ENCODE data around the gene ADTRP. TPM values are rescaled to one million over a fixed set of nuclear protein-coding genes. Genes with fewer than 3 reads are reported as not detected.

Gene ADTRP
- total and polyA plus RNA-seq, 2 experiments from 2014 or later, result not detected

- no peaks in the 10 kb centered on the region for H3K4me1 ChIP-seq (ENCODE audit: low read depth)
- peaks cover 2% of the 10 kb centered on the region for H3K27me3 ChIP-seq
- no peaks in the 10 kb centered on the region for H3K36me3 ChIP-seq
- no peaks in the 10 kb centered on the region for H3K9me3 ChIP-seq (ENCODE audit: low read depth)
- H3K4me3 ChIP-seq, result no peak overlapping the region
- no peak overlapping the region for H3K27ac ChIP-seq
- no peak for TF ChIP-seq CTCF (IDR thresholded peaks at IDR 0.05; ENCODE audit: low read depth, low read length)
- no peak for DNase-seq (ENCODE audit: low read depth in 1 of 2, low spot score in 1 of 2)
Measured at GRCh38 chr6:11808054-11808453, 29.5 kb upstream of the ADTRP start.

- no peak for TF ChIP-seq CTCF (IDR thresholded peaks at IDR 0.05; ENCODE audit: low read depth, low read length)
- H3K9me3 ChIP-seq (ENCODE audit: low read depth), result no peaks in the 10 kb centered on the region
- no peaks in the 10 kb centered on the region for H3K4me1 ChIP-seq (ENCODE audit: low read depth)
- H3K27ac ChIP-seq, result no peak overlapping the region
- no peak overlapping the region for H3K4me3 ChIP-seq
- no peak for DNase-seq (ENCODE audit: low read depth in 1 of 2, low spot score in 1 of 2)
- peaks cover 2% of the 10 kb centered on the region for H3K27me3 ChIP-seq
- no peaks in the 10 kb centered on the region for H3K36me3 ChIP-seq
Measured at GRCh38 chr6:11806561-11807317, 28.1 kb upstream of the ADTRP start.

- Histone ChIP-seq H3K27ac (no peak overlapping the region), H3K9me3 (ENCODE audit: low read depth) (no peaks in the 10 kb centered on the region), H3K4me3 (no peak overlapping the region), H3K36me3 (no peaks in the 10 kb centered on the region), H3K4me1 (ENCODE audit: low read depth) (no peaks in the 10 kb centered on the region), H3K27me3 (peaks cover 2% of the 10 kb centered on the region)
- no peak for DNase-seq (ENCODE audit: low read depth in 1 of 2, low spot score in 1 of 2)
- no peak for TF ChIP-seq CTCF (IDR thresholded peaks at IDR 0.05; ENCODE audit: low read depth, low read length)
Measured at GRCh38 chr6:11805259-11806053, 26.9 kb upstream of the ADTRP start.

GRCh38 chr6:11804701-11805100 lies 26.1 kb upstream of the ADTRP start:
- no peaks in the 10 kb centered on the region for H3K9me3 ChIP-seq (ENCODE audit: low read depth)
- H3K27ac ChIP-seq, result no peak overlapping the region
- no peaks in the 10 kb centered on the region for H3K36me3 ChIP-seq
- no peaks in the 10 kb centered on the region for H3K4me1 ChIP-seq (ENCODE audit: low read depth)
- TF ChIP-seq CTCF (IDR thresholded peaks at IDR 0.05; ENCODE audit: low read depth, low read length), result no peak
- H3K4me3 ChIP-seq, result no peak overlapping the region
- peak in 1 of 2 donors; percentile 21 for DNase-seq (ENCODE audit: low read depth in 1 of 2, low spot score in 1 of 2)
- H3K27me3 ChIP-seq, result peaks cover 2% of the 10 kb centered on the region

- no peaks in the 10 kb centered on the region for H3K9me3 ChIP-seq (ENCODE audit: low read depth)
- peaks cover 2% of the 10 kb centered on the region for H3K27me3 ChIP-seq
- no peak overlapping the region for H3K27ac ChIP-seq
- no peaks in the 10 kb centered on the region for H3K36me3 ChIP-seq
- DNase-seq (ENCODE audit: low read depth in 1 of 2, low spot score in 1 of 2), result peak in 1 of 2 donors; percentile 25
- H3K4me1 ChIP-seq (ENCODE audit: low read depth), result no peaks in the 10 kb centered on the region
- no peak overlapping the region for H3K4me3 ChIP-seq
- no peak for TF ChIP-seq CTCF (IDR thresholded peaks at IDR 0.05; ENCODE audit: low read depth, low read length)
Measured at GRCh38 chr6:11804135-11804534, 25.5 kb upstream of the ADTRP start.
